Measurements from ENCODE around the gene VWC2. TPM values are rescaled to one million over a fixed set of nuclear protein-coding genes. Genes with fewer than 3 reads are reported as not detected.

Gene VWC2
- total and polyA plus RNA-seq, 2 of the 4 experiments (the other 2 are of a cell fraction): not detected

DNA sequence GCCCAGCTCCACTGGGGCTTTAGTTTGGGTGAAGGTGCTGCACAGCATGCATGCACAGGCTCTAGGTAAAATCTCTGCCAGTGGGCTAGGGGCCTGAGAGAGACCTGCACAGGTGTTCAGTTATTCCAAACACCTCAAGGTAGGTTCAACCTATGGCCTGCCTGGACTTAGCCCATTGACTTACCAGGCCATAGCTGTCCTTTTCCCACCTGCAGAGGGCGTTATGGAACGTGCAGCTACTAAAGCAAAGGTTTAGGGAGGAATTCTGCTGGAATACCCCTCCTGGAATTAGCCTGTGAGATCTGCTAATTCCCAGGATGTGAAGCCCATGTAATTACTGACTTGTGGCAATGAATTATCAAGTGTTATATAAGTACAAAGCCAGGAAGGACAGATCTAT, 3.6 kb downstream of the VWC2 start:
- no peak overlapping the region for H3K27ac ChIP-seq (ENCODE audit: insufficient read depth, low read length)
- H3K4me2 ChIP-seq (ENCODE audit: low read depth, low read length): no peak overlapping the region
- H2BK120ac ChIP-seq (ENCODE audit: low read depth, low read length): no peak overlapping the region
- H2BK15ac ChIP-seq (ENCODE audit: low read depth, low read length): no peak overlapping the region
- H4K5ac ChIP-seq (ENCODE audit: low read depth, low read length): no peak overlapping the region
- TF ChIP-seq FOS (IDR thresholded peaks at IDR 0.05; ENCODE audit: low read depth, low read length) (no peak), RCOR1 (IDR thresholded peaks at IDR 0.05; ENCODE audit: insufficient replicate concordance, low read length) (no peak), CHD1 (IDR thresholded peaks at IDR 0.05; ENCODE audit: low read depth, low read length) (no peak), BHLHE40 (IDR thresholded peaks at IDR 0.05; ENCODE audit: low read depth, low read length) (no peak), MAFK (IDR thresholded peaks at IDR 0.05; ENCODE audit: low read depth, low read length) (no peak), RAD21 (IDR thresholded peaks at IDR 0.05; ENCODE audit: low read length) (no peak), POLR2A (IDR thresholded peaks at IDR 0.05; ENCODE audit: low read depth, low read length) (no peak), RFX5 (IDR thresholded peaks at IDR 0.05; ENCODE audit: low read depth, low read length) (no peak), MAZ (IDR thresholded peaks at IDR 0.05; ENCODE audit: borderline replicate concordance, low read depth, low read length) (no peak), SMC3 (IDR thresholded peaks at IDR 0.05; ENCODE audit: low read depth, low read length) (no peak), NFE2L2 (IDR thresholded peaks at IDR 0.05; ENCODE audit: low read depth, low read length) (no peak), MXI1 (IDR thresholded peaks at IDR 0.05; ENCODE audit: borderline replicate concordance, low read depth, low read length) (no peak)
- TF ChIP-seq, protein P1, sequence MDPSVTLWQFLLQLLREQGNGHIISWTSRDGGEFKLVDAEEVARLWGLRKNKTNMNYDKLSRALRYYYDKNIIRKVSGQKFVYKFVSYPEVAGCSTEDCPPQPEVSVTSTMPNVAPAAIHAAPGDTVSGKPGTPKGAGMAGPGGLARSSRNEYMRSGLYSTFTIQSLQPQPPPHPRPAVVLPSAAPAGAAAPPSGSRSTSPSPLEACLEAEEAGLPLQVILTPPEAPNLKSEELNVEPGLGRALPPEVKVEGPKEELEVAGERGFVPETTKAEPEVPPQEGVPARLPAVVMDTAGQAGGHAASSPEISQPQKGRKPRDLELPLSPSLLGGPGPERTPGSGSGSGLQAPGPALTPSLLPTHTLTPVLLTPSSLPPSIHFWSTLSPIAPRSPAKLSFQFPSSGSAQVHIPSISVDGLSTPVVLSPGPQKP (IDR thresholded peaks at IDR 0.05; ENCODE audit: borderline replicate concordance, low read depth, low read length): no peak
- TF ChIP-seq, protein P2, sequence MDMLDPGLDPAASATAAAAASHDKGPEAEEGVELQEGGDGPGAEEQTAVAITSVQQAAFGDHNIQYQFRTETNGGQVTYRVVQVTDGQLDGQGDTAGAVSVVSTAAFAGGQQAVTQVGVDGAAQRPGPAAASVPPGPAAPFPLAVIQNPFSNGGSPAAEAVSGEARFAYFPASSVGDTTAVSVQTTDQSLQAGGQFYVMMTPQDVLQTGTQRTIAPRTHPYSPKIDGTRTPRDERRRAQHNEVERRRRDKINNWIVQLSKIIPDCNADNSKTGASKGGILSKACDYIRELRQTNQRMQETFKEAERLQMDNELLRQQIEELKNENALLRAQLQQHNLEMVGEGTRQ (IDR thresholded peaks at IDR 0.05; ENCODE audit: low read depth, low read length): no peak
- TF ChIP-seq, protein P3, sequence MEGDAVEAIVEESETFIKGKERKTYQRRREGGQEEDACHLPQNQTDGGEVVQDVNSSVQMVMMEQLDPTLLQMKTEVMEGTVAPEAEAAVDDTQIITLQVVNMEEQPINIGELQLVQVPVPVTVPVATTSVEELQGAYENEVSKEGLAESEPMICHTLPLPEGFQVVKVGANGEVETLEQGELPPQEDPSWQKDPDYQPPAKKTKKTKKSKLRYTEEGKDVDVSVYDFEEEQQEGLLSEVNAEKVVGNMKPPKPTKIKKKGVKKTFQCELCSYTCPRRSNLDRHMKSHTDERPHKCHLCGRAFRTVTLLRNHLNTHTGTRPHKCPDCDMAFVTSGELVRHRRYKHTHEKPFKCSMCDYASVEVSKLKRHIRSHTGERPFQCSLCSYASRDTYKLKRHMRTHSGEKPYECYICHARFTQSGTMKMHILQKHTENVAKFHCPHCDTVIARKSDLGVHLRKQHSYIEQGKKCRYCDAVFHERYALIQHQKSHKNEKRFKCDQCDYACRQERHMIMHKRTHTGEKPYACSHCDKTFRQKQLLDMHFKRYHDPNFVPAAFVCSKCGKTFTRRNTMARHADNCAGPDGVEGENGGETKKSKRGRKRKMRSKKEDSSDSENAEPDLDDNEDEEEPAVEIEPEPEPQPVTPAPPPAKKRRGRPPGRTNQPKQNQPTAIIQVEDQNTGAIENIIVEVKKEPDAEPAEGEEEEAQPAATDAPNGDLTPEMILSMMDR (conservative IDR thresholded peaks at IDR 0.05; ENCODE audit: low read depth, low read length): no peak
- H3K56ac ChIP-seq (ENCODE audit: extremely low read depth, insufficient read depth, low read length): no peak overlapping the region
- H4K91ac ChIP-seq (ENCODE audit: insufficient read depth, low read depth, low read length): no peak overlapping the region
- no peak overlapping the region for H2AK5ac ChIP-seq (ENCODE audit: low read depth, low read length)
- no peak overlapping the region for H2BK5ac ChIP-seq (ENCODE audit: low read depth, low read length, poor library complexity, severe bottlenecking)
- H3K4me1 ChIP-seq (ENCODE audit: control insufficient read depth, insufficient read depth, low read length): no peaks in the 10 kb centered on the region
- H2BK20ac ChIP-seq (ENCODE audit: low read depth, low read length): no peak overlapping the region
- H2AFZ ChIP-seq (replicated peaks; ENCODE audit: low read length, poor library complexity): no peak overlapping the region
- dilution Hi-C loops (cut with HindIII; ENCODE audit: low sequenced_read_pairs, unreplicated experiment) (no loop called here), in situ Hi-C loops (cut with MboI; ENCODE audit: low sequenced_read_pairs) (no loop called here), intact Hi-C loops (cut with micrococcal nuclease) (no loop called here)
- WGBS, 2 experiments (ENCODE audit: extremely low coverage in 2 of 2, insufficient read length in 1 of 2): 0% methylated on average over 2 of the region's 2 CpGs; no CpG with 5 or more reads in 1 of the 2 experiments
- CTCF ChIA-PET: no interaction called here
- H3K4ac ChIP-seq (ENCODE audit: low read depth, low read length): no peak overlapping the region
- H3K23ac ChIP-seq (ENCODE audit: low read depth, low read length): no peak overlapping the region
- DNase-seq: no peak
- no peak overlapping the region for H3K4me3 ChIP-seq (ENCODE audit: insufficient read depth, low read depth, low read length)
- no peaks in the 10 kb centered on the region for H4K20me1 ChIP-seq (ENCODE audit: insufficient read depth, low read length)
- no peak overlapping the region for H3K14ac ChIP-seq (replicated peaks; ENCODE audit: low read depth, low read length)
- POLR2A ChIA-PET (ENCODE audit: unreplicated experiment): no interaction called here
- no peak overlapping the region for H3K9ac ChIP-seq (ENCODE audit: low read depth, low read length)
- H3K36me3 ChIP-seq (ENCODE audit: control insufficient read depth, insufficient read depth, low read length): no peaks in the 10 kb centered on the region
- no peak for ATAC-seq (ENCODE audit: low read depth)
- no peak overlapping the region for H4K8ac ChIP-seq (ENCODE audit: low read depth in 2 of 2, low read length in 2 of 2)
- H3K9me3 ChIP-seq (ENCODE audit: control insufficient read depth, insufficient read depth, low read length): no peaks in the 10 kb centered on the region
- H3K9me1 ChIP-seq (ENCODE audit: insufficient read depth, low read length): no peaks in the 10 kb centered on the region
- no peak overlapping the region for H3K18ac ChIP-seq (ENCODE audit: low read depth, low read length)
- no peaks in the 10 kb centered on the region for H3K79me1 ChIP-seq (ENCODE audit: low read depth in 1 of 2, low read length in 2 of 2)
- peaks cover 5% of the 10 kb centered on the region; the same call in 1 of the 2 replicates for H3K27me3 ChIP-seq (ENCODE audit: control insufficient read depth, insufficient read depth, low read length)
- no peak overlapping the region for H2AK9ac ChIP-seq (replicated peaks; ENCODE audit: low read depth, low read length, poor library complexity)
- BruUV-seq (replicated peaks): no TSS peak

Data from IMR-90 (cell line).